HT1080 (cell line): ENCODE results near the gene CTTNBP2NL. TPM values are rescaled to one million over a fixed set of nuclear protein-coding genes. Genes with fewer than 3 reads are reported as not detected.
A peak's percentile ranks its signal among the peaks of the same experiment; 100 is the strongest.
"Not testable (repeated sequence)": the region's sequence is repeated elsewhere in the genome, so short reads cannot be mapped to it uniquely, and the experiment has no call there.

Experiments
- DNase-seq: peaks from one replicate; pipeline ENCODE4 v3.0.0-alpha.2; 2015; ENCODE audit warnings: low read depth
- total RNA-seq: library from RNA; depleted of rRNA; stranded (reverse); fragments of >200 nt; shearing (Covaris generic); gene quantifications from 2 replicates; pipeline ENCODE4 v1.2.3, GENCODE V29; 2014

Gene CTTNBP2NL
- total RNA-seq, 1 experiment from 2014 or later = 8.6 TPM

- DNase-seq = no peak
Measured at GRCh38 chr1:112460615-112461014, 64.6 kb downstream of the CTTNBP2NL start.

GRCh38 chr1:112461200-112461871 is 65.3 kb downstream of the CTTNBP2NL start:
- DNase-seq = no peak

- no peak for DNase-seq
Measured at GRCh38 chr1:112462953-112463279, 66.9 kb downstream of the CTTNBP2NL start.

DNA sequence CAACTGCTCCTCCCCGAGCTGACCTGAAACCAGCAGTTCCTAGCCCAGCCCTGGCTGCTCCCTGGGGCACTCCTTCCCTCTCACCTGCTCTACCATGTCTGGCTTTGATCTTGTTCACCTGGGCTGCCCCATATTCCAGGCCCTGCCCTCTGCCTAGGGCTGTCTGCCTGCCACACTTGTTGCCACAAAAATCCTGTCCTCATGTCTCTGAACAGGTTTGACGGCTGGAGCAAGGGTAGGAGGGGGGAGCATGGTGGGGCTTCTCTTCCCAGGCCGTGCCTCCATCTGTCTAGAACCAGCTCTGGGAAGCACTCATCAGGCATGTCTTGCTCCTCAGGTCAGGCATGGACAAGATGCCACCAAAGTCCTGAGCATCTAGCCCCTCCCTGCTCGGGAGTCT is 68.5 kb downstream of the CTTNBP2NL start:
- DNase-seq = no peak

GRCh38 chr1:112465122-112465521 is 69.1 kb downstream of the CTTNBP2NL start:
- peak; percentile 64 for DNase-seq

DNA sequence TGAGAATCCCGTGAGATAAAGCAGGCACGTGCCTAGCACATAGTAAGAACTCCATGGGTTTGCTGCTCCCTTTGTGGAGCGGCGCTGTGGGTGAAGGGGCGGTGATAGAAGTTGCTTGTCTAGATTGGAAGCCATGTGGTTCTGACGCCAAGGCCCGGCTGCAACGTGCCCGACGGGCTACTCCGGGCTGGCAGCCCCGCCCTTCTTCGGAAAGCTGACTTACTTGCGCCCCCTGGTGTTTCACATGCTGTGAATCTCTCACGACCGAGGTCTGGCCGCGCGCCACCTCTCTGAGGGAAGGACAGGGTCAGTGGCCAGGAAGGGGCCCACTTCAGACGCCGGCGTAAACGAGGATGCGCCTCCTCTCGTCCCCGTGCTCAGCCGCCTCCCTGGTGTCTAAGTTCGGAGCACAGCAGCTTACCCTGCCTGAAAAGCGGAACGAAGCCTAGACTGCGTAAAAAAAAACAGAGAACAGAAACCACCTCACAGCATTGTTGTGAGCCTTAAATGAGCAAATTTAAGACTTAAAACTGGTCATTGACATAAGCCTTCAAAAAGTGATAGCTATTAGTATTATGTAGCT is 70.2 kb downstream of the CTTNBP2NL start:
- peak; percentile 89 for DNase-seq

- not testable (repeated sequence) for DNase-seq
Measured at GRCh38 chr1:112470324-112470723, 74.3 kb downstream of the CTTNBP2NL start.

DNA sequence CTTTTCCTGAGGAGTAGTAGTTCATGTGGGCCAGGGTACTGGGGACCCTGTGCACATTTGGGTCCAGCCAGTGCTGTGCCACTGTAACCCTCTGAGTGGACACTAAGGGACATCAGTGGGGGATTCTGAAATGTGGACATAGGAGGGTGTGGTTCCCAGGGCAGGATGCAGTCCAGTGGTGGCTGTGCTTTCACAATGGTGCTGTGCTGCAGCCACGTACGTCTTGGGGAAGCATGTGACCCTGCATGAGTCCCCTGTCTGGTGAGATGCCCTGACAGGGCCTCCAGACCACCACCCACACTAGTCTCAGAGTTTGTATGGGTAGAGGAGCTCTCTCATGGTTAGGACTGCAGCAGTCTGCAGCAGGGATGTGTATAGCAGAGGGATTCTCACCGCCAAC is 75.0 kb downstream of the CTTNBP2NL start:
- DNase-seq = no peak

DNA sequence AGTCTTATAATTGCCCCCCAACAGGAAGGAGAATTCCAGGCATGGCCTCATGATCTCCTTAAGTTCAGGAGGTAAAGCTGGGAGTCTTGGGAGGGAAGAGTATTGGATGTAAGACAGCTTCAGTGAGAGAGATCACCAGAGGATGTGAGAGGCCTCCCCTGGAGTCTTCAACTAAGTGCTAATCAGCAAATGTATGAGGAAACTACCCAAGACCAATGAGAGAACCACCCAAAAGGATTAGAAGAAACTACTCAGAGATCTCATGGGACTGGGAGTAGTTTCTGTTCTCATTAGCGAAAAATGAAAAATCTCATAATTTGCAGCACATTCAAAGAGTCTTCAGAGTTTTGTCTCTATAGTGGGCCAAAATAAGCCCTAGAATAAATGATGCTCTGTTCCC is 76.1 kb downstream of the CTTNBP2NL start:
- DNase-seq = no peak

- no peak for DNase-seq
Measured at GRCh38 chr1:112477550-112477949, 81.5 kb downstream of the CTTNBP2NL start.

DNA sequence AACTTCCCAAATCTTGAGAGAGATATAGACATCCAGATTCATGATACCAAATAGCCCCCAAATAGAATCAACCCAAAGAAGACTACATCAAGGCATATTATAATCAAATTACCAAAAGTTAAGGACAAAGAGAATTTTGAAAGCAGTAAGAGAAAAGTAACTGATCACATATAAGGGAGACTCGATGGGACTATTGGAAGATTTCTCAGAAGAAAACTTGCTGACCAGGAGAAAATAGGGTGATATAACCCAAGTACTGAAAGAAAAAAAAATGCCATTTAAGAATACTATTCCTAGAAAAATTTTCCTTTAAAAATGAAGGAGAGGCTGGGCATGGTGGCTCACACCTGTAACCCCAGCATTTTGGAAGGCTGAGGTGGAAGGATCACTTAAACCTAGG is 82.3 kb downstream of the CTTNBP2NL start:
- DNase-seq = no peak

DNA sequence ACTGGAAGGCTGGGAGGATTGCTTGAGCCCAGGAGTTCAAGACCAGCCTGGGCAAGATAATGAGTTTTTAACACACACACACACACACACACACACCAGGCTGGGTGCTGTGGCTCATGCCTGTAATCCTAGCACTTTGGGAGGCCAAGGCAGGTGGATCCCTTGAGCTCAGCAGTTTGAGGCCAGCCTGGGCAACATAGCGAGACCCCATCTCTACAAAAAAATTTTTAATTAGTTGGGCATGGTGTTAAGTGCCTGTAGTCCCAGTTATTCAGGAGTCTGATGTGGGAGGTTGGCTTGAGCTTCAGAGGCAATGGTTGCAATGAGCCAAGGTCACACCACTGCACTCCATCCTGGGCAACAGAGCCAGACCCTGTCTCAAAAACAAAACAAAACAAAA is 90.0 kb downstream of the CTTNBP2NL start:
- DNase-seq = not testable (repeated sequence)

DNA sequence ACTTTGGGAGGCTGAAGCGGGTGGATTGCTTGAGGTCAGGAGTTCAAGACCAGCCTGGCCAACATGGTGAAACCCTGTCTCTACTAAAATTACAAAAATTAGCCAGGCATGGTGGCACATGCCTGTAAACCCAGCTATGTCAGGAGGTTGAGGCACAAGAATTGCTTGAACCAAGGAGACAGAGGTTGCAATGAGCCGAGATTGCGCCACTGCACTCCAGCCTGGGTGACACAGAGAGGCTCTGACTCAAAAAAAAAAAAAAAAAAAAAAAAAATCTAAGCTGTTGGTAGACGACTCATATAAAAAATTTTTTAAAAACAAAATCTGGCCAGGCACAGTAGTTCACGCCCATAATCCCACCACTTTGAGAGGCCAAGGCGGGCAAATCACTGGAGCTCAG is 91.7 kb downstream of the CTTNBP2NL start:
- DNase-seq = not testable (repeated sequence)

- no peak for DNase-seq
Measured at GRCh38 chr1:112488141-112488540, 92.1 kb downstream of the CTTNBP2NL start.

- no peak for DNase-seq
Measured at GRCh38 chr1:112492076-112492475, 96.1 kb downstream of the CTTNBP2NL start.

DNA sequence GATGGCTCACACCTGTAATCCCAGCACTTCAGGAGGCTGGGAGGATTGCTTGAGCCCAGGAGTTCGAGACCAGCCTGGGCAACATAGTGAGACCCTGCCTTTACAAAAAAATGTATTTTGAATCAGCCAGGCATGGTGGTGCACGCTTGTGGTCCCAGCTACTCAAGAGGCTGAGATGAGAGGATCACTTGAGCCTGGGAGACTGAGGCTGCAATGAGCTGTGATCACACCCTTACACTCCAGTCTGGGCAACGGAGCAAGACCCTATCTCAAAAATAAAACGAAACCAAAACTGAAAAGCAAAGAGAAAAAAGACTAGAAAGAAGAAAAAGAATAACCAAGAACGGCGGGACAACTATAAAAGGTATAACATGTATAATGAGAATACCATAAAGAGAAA is 97.3 kb downstream of the CTTNBP2NL start:
- DNase-seq = no peak

GRCh38 chr1:112496290-112496689 is 100.3 kb downstream of the CTTNBP2NL start:
- no peak for DNase-seq

DNA sequence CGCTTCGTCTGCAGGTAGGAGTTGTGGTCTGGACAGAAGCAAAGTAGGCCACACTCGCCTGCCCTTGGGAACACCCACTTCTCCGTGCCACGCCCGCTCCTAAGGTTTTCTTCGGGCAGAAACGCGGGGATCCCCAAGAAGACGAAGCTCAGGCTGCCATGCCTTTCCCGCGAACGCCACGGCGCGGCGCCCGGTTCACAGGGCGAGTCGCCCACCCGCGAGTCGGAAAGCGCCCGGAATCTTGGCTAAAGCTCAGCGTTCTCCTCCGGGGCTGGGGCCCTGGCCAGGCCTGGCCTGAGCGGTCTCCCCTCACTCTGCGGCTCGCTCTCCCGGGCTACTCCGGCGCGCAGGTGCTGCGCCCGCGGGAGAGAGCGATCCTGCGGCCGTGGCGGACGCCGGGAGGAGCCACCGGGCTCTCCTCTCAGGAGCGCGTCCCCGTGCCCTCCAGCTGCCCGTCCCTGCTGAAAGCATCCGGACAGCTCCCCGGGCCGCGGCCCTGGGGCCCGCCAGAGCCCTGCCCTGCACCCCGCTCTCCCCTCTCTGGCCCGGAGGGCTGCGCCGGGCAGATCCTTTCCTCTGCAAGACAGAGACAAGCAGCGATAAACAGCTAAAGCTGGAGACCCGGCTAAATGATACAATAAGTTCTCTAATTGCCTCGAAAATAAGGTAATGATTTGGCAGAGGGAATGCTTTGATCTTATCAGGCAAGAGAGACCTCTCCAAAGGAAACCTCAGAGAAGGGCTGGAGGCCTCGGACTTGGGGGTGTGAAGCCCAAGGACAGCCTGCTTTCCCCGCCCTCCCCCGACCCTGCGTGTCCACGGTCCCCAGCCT is 106.0 kb downstream of the CTTNBP2NL start:
- DNase-seq = peak; percentile 23

GRCh38 chr1:112502826-112503225 is 106.8 kb downstream of the CTTNBP2NL start:
- DNase-seq = no peak

DNA sequence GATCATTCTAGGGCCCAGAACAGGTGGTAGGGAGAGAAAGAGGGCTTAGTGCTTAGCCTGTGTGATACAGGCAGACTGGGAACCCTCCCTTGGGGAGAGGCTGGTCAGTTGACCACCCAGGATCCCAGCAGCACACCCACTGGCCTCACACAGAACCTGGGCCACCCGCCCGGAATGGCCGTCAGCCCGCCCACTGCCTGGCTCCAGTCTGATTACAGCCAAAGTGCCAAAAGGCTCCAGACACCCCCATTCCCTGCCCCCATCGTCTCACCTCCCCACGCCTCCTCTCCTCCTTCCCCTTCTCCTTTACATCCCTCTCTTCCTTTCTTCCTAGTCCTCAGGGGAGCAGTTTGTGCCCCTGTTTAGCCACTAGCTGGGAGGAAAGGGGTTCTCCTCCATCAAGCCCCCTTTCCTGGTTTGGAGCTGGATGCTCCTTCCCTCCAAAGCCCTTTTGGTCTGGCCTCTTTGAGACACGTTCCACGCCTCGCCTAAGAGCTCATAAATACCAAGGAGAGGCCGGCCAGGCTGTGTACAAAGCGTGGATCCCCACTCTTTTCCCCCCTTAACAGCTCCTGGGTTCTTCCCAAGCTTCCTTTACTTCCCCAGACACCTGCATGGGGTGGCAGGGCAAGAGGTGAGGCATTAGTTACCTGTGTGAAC is 108.1 kb downstream of the CTTNBP2NL start:
- DNase-seq = no peak

DNA sequence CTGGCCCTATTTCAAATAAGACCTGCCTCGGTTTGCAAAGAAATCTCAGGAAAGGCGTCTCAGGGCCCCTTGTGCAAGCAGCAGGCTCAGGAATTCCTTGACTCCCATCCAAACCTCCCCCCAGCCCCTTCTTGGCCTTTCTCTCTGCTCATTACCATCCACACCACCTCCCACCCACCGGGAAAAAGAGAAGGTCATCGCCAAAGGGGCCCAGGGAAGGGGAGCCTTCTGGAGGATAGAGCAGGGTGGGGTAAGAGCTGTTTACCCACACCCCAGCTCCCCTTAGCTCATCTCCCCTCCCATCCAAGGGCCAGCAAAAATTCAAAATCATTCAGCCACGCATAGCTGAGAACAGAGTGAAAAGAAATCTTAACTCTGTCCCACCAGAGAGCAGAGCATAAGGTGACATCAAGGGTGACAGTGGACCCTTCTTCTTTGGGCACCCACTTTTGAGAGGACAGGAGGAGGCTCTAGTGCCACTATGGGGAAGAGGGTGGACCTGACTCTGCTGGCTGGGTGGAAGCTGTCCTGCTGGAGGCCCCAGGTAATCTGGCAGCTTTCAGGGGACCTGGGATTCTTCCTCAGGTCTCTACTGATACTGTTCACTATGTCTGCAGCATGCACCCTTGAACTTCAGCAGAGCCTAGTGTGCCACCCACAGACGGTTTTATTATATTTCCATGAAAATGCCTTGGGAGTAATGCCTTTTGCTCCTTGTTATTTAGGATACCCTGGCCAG is 108.8 kb downstream of the CTTNBP2NL start:
- no peak for DNase-seq
